Globus pallidus (tissue), 1 donor: ENCODE data around the gene HOXA2.

Experiments
- DNase-seq: peaks from one replicate; pipeline ENCODE4 v3.0.0-alpha.2; 2015; ENCODE audit warnings: low spot score

Gene HOXA2

GRCh38 chr7:27078616-27079233 lies 23.8 kb downstream of the HOXA2 start:
- DNase-seq, result no peak

DNA sequence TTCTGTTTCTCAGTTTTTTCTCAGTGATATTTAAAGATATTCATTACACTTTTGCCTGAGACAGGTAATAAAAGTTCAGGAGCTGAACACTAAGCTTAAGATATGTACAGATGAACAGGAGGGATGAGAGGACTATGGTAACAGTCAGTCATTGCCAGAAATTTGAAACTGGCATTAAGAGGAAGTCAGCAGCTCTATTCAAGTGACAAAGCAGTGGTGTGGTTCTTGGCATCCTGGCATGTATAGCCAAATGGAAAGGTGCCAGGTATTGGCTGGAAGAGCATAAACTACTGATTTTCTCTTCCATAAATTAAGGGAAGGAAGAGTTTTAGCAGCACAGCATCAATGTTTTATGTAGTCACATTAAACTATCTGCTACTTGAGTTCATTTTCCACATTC lies 29.4 kb downstream of the HOXA2 start:
- no peak for DNase-seq

- no peak for DNase-seq
Measured at GRCh38 chr7:27071622-27072390, 30.7 kb downstream of the HOXA2 start.

DNA sequence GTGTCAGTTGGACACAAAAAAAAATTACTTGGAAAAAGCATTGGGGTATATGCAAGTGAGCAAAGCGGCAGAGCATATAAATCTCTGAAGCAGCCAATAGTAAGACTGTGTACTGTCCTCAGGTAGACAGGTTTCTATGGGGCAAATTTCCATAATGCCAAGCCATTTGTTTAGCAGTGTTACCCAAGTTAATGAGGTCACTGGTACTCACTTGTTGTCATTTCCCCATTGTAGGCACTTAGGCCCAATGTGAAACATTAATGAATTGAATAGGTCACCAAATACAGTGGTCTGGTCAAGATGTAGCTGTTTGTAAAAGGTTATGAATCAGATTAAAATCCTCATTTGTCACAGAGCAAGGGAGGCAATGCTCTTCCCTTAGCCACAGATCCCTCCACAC lies 34.2 kb downstream of the HOXA2 start:
- DNase-seq, result no peak

- no peak for DNase-seq
Measured at GRCh38 chr7:27066148-27066547, 36.3 kb downstream of the HOXA2 start.

DNA sequence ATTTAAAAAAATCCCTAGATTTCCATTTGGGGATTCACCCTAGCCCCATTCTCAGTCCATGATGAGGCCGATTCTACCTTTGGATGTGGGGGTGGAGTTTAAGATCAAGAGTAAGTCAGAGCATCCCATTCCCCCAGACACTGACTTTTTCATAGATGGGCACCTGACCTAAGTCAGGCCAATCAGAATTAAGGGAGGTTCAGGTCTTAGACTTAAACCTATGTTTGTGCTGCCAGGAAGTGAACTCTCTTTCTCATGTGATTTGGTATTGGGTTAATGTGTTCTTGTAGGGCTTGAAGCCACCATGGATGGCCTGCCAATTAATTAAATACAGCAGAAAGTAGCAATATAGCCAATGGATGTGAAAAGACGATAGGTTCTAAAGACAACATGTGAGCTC lies 36.8 kb downstream of the HOXA2 start:
- no peak for DNase-seq

- no peak for DNase-seq
Measured at GRCh38 chr7:27064661-27065060, 37.8 kb downstream of the HOXA2 start.

- no peak for DNase-seq
Measured at GRCh38 chr7:27064159-27064558, 38.3 kb downstream of the HOXA2 start.

GRCh38 chr7:27062946-27063345 lies 39.5 kb downstream of the HOXA2 start:
- no peak for DNase-seq

GRCh38 chr7:27053153-27053552 lies 49.3 kb downstream of the HOXA2 start:
- DNase-seq, result no peak

DNA sequence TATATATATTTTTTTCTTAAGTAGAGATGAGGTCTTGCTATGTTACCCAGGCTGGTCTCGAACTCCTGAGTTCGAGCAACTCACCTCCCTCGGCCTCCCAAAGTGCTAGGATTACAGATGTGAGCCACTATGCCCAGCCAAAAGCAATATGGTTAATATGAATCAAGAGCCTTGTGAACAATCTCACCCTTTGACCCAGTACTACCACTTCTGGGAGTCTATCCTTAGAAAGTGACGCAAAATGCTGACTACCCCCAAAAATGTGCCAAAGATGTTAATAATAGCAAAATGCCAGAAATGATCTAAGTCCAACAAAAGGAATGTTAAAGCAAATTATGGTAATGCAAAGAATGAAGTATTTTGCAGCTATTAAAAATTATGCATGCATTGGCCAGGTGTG lies 51.0 kb downstream of the HOXA2 start:
- DNase-seq, result no peak
